B cell (primary cell): ENCODE results near the gene B4GALT5. TPM values are rescaled to one million over a fixed set of nuclear protein-coding genes. Genes with fewer than 3 reads are reported as not detected.

ENCODE experiments used
- ATAC-seq: fragments of 200-7000 bp; cut with Tn5 transposase; one replicate; pipeline ENCODE4 v1.10.0; 2021; ENCODE audit warnings: low read depth, mild to moderate bottlenecking, moderate number of reproducible peaks, moderate library complexity
- CTCF ChIA-PET: fragments of 350-600 bp; sonication (Branson Sonifier 250); formaldehyde crosslinking; loops from one replicate; lab custom pipeline; 2021; ENCODE audit warnings: antibody characterized with exemption, inconsistent platforms; lab: Charles Lee
- POLR2A ChIA-PET: fragments of 350-600 bp; sonication (Branson Sonifier 250); formaldehyde crosslinking; loops from one replicate; lab custom pipeline; 2021; ENCODE audit warnings: antibody characterized with exemption; lab: Charles Lee
- DNase-seq: peaks from one replicate; pipeline ENCODE4 v3.0.0; 2013
- H2AFZ ChIP-seq: 2 replicates; pipeline ENCODE4 v1.6.1; 2012; ENCODE audit warnings: mild to moderate bottlenecking, low read depth, low read length; ENCODE audit not compliant: insufficient read depth, poor library complexity, severe bottlenecking
- H3K27ac ChIP-seq, 2 donors: 1 replicate in 1 of 2; 2 replicates in 1 of 2; pipeline ENCODE4 v1.5.1; 2012 to 2013; ENCODE audit warnings: low read length in 2 of 2, mild to moderate bottlenecking in 2 of 2, moderate library complexity in 1 of 2
- H3K27me3 ChIP-seq, 4 experiments: fragments of 200-600 bp in 1 of 4; sonication (generic) in 1 of 4; replicated peaks in 1 of 4; 1 replicate in 2 of 4; 2 replicates in 2 of 4; pipeline versions ENCODE4 v1.6.1 to v1.7.0; 2013 to 2016; ENCODE audit warnings: low read length in 3 of 4, mild to moderate bottlenecking in 2 of 4, mixed read lengths in 1 of 4, moderate library complexity in 1 of 4; ENCODE audit not compliant: insufficient read depth in 4 of 4, control insufficient read depth in 3 of 4; ENCODE audit errors: control extremely low read depth in 1 of 4
- H3K36me3 ChIP-seq, 2 experiments: replicated peaks in 1 of 2; 1 replicate in 1 of 2; 2 replicates in 1 of 2; pipeline versions ENCODE4 v1.6.1 to v1.7.1; 2013; ENCODE audit warnings: low read length in 1 of 2; ENCODE audit not compliant: insufficient read depth in 2 of 2, control insufficient read depth in 1 of 2; ENCODE audit errors: control extremely low read depth in 1 of 2, extremely low read depth in 1 of 2
- H3K4me1 ChIP-seq, 2 donors: fragments of 200-600 bp in 1 of 2; sonication (generic) in 1 of 2; 1 replicate in 1 of 2; 2 replicates in 1 of 2; pipeline versions ENCODE4 v1.5.1 to v1.6.1; 2013 to 2017; ENCODE audit warnings: low read length in 2 of 2; ENCODE audit not compliant: control insufficient read depth in 2 of 2, insufficient read depth in 2 of 2
- H3K4me2 ChIP-seq: replicated peaks from 2 replicates; pipeline ENCODE3; 2012; ENCODE audit warnings: mild to moderate bottlenecking, low read depth, low read length; ENCODE audit not compliant: poor library complexity, severe bottlenecking
- H3K4me3 ChIP-seq, 5 experiments: fragments of 200-600 bp in 1 of 5; sonication (generic) in 1 of 5; 1 replicate in 3 of 5; 2 replicates in 2 of 5; pipeline versions ENCODE4 v1.5.1 to v1.7.0; 2011 to 2016; ENCODE audit warnings: low read length in 4 of 5, mild to moderate bottlenecking in 4 of 5, low read depth in 2 of 5, control low read depth in 1 of 5, moderate library complexity in 1 of 5; ENCODE audit not compliant: insufficient read depth in 1 of 5; ENCODE audit errors: control extremely low read depth in 1 of 5, extremely low read depth in 1 of 5
- H3K79me2 ChIP-seq: fragments of 200-600 bp; sonication (generic); one replicate; pipeline ENCODE4 v1.6.0; 2016; ENCODE audit warnings: low read length; ENCODE audit not compliant: control insufficient read depth, insufficient read depth
- H3K9ac ChIP-seq: fragments of 200-600 bp; sonication (generic); 2 replicates; pipeline ENCODE4 v1.6.1; 2017; ENCODE audit warnings: mild to moderate bottlenecking, low read length, moderate library complexity
- H3K9me3 ChIP-seq, 3 donors: one replicate each; pipeline versions ENCODE4 v1.6.1 to v1.7.1; 2013; ENCODE audit warnings: low read length in 2 of 3; ENCODE audit not compliant: control insufficient read depth in 2 of 3, insufficient read depth in 1 of 3; ENCODE audit errors: control extremely low read depth in 1 of 3
- H4K20me1 ChIP-seq: 2 replicates; pipeline ENCODE4 v1.6.0; 2012; ENCODE audit warnings: mild to moderate bottlenecking, low read length; ENCODE audit not compliant: insufficient read depth, control insufficient read depth, poor library complexity, severe bottlenecking
- H3K27ac Mint-ChIP-seq: one replicate; pipeline ENCODE4 v1.8.0; 2021; ENCODE audit warnings: mixed read lengths
- H3K27me3 Mint-ChIP-seq: one replicate; pipeline ENCODE4 v1.8.0; 2021; ENCODE audit warnings: mixed read lengths
- H3K4me1 Mint-ChIP-seq: one replicate; pipeline ENCODE4 v1.8.0; 2021; ENCODE audit warnings: mixed read lengths
- H3K4me3 Mint-ChIP-seq: one replicate; pipeline ENCODE4 v1.8.0; 2021; ENCODE audit warnings: mixed read lengths
- H3K9me3 Mint-ChIP-seq: one replicate; pipeline ENCODE4 v1.8.0; 2022; ENCODE audit warnings: mixed read lengths; ENCODE audit not compliant: insufficient read depth
- EZH2 ChIP-seq: IDR thresholded peaks from 2 replicates; pipeline ENCODE4 v1.6.1; 2012; ENCODE audit warnings: borderline replicate concordance, low read depth, mild to moderate bottlenecking, moderate library complexity, low read length; ENCODE audit not compliant: insufficient read depth, poor library complexity, severe bottlenecking
- WGBS: methylation state at CpG from one replicate; pipeline ENCODE4 v1.1.5; 2013; ENCODE audit warnings: missing lambda C conversion rate; ENCODE audit not compliant: insufficient coverage; 5-methylcytosine and 5-hydroxymethylcytosine counted together
- intact Hi-C: fragments of 100-400 bp; cut with micrococcal nuclease; formaldehyde crosslinking; loops from one replicate; pipeline ENCODE4 v1.10.0; 2022
- polyA plus RNA-seq: library from polyadenylated mRNA; depleted of rRNA; stranded (reverse); fragments of >200 nt; gene quantifications from 2 replicates; pipeline ENCODE4 v1.2.3, GENCODE V29; 2012
- total RNA-seq, 2 donors: library from RNA; stranded (reverse); fragments of 120-200 nt in 1 of 2; gene quantifications; 1 replicate in 1 of 2; 2 replicates in 1 of 2; pipeline versions ENCODE4 v1.2.3 to v1.2.4, GENCODE V29; 2013 to 2022
- TF ChIP-seq, protein P1 (sequence below): fragments of 200-600 bp; IDR thresholded peaks from one replicate; pipeline ENCODE4 v1.8.0; 2022; ENCODE audit warnings: antibody characterized with exemption, mild to moderate bottlenecking

B4GALT5 gene
- total and polyA plus RNA-seq, 2 donors (not counting 1 experiment from before 2014, with no cell fraction given): 3.4 to 7.3 TPM

DNA sequence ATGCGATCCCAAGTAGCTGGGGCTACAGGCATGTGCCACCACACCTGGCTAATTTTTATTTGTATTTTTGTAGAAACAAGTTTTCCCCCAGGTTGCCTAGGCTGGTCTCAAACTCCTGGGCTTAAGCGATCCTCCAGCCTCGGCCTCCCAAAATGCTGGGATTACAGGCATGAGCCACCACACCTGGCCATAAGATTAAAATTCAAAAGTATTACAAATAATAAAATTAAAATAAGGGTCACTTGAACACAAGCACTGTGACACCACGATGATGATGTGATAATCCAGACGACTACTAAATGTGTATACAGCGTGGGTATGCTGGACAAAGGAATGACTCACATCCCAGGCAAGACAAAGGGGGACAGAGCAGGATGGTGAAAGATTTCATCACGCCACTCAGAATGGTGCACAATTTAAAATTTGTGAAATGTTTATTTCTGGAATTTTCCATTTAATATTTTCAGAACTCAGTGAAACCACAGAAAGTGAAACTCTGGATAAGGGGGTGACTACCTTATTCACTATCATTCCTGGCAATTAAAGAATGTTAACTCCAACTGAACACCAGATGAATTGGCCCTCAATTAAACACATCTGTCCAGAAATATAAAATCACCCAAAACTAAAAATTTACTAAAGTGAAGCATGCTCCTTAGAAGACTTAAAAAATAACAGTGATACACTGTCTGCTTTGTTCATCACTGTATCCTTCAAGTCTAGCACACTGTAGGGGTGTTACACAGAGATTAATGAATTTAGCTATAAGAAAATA is 13.1 kb downstream of the B4GALT5 start:
- Histone ChIP-seq H3K4me3 (no peak overlapping the region), H3K4me2 (no peak overlapping the region), H4K20me1 (peaks cover 18% of the 10 kb centered on the region), H3K36me3 (no peaks in the 10 kb centered on the region), H3K4me1 (peaks cover 11 to 15% of the 10 kb centered on the region in 2 donors), H3K79me2 (peaks cover 84% of the 10 kb centered on the region), H3K27ac (no peak overlapping the region), H3K27me3 (no peaks in the 10 kb centered on the region), H3K9me3 (no peaks in the 10 kb centered on the region), H2AFZ (no peak overlapping the region), H3K9ac (no peak overlapping the region)
- DNase-seq: no peak
- no peak for TF ChIP-seq EZH2
- TF ChIP-seq, protein P1, sequence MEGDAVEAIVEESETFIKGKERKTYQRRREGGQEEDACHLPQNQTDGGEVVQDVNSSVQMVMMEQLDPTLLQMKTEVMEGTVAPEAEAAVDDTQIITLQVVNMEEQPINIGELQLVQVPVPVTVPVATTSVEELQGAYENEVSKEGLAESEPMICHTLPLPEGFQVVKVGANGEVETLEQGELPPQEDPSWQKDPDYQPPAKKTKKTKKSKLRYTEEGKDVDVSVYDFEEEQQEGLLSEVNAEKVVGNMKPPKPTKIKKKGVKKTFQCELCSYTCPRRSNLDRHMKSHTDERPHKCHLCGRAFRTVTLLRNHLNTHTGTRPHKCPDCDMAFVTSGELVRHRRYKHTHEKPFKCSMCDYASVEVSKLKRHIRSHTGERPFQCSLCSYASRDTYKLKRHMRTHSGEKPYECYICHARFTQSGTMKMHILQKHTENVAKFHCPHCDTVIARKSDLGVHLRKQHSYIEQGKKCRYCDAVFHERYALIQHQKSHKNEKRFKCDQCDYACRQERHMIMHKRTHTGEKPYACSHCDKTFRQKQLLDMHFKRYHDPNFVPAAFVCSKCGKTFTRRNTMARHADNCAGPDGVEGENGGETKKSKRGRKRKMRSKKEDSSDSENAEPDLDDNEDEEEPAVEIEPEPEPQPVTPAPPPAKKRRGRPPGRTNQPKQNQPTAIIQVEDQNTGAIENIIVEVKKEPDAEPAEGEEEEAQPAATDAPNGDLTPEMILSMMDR: no peak
- ChIA-PET CTCF (no interaction called here), POLR2A (no interaction called here)
- Mint-ChIP-seq H3K4me3 (no peak overlapping the region), H3K4me1 (peaks cover 39% of the 10 kb centered on the region), H3K9me3 (no peaks in the 10 kb centered on the region), H3K27ac (no peak overlapping the region), H3K27me3 (no peaks in the 10 kb centered on the region)
- WGBS: 95% methylated on average over 3 of the region's 7 CpGs
- no peak for ATAC-seq
- intact Hi-C loops: no loop called here
